Measurements from ENCODE around the gene HDAC7. TPM values are rescaled to one million over a fixed set of nuclear protein-coding genes. Genes with fewer than 3 reads are reported as not detected.

The HDAC7 gene
- total RNA-seq, 4 donors from 2014 or later, result 58.3 to 105 (median 82.5) TPM

DNA sequence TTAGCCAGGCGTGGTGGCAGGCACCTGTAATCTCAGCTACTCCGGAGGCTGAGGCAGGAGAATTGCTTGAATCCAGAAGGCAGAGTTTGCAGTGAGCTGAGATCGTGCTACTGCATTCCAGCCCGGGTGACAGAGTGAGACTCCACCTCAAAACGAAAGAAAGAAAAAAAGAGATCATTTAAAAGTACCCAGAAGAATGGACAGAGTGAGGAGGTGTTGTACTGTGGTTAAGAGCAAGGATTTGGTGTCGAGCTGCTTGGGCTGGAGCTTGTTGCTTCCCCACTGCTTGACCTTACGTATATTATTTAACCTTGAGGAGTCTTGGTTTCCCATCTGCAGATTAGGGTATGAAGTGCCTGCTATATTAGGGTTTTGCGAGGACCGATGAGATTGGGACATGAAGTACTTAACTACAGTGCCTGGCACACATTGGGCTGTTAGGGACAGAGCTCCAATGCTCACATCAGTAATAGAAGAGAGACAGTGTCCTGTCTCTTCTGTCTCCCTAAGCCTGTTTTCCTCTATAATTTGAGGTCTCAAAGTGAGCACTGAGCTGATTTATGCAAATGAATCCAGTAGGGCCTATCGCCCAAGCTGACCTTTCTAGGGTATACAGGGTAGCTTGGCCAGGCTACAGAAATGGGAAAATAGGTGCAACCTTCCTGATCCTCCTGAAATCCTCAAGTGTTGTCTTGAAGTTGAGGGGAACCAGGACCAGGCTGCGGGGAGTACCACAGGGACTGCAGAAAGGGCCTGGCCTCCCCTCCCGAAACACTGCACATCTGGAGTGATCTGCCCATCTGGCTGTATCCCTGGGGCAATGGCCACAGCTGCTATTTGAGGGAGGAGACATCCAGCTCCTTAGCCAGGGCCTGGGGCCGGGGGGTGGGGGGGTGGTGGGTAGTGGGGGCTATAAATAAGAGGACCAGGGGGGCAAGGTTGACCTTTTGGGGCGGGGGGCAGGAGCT, 8.6 kb upstream of the HDAC7 start:
- DNase-seq (ENCODE audit: extremely low spot score), result no peak
- peaks cover 65 to 72% (median 70%) of the 10 kb centered on the region in 4 donors for H3K4me1 ChIP-seq
- H3K27me3 ChIP-seq, result no peaks in the 10 kb centered on the region
- 55% methylated on average over 13 of the region's 14 CpGs for WGBS
- no peaks in the 10 kb centered on the region for H3K9me3 ChIP-seq
- peak overlapping the region; percentile 92 to 99 (median 98) for H3K27ac ChIP-seq (replicated peaks in 1 of 4)
- no peak for TF ChIP-seq EP300 (IDR thresholded peaks at IDR 0.05)
- no peak for TF ChIP-seq POLR2A (IDR thresholded peaks at IDR 0.05; ENCODE audit: low read depth)
- TF ChIP-seq POLR2AphosphoS5 (IDR thresholded peaks at IDR 0.05), result no peak
- TF ChIP-seq, protein P1, sequence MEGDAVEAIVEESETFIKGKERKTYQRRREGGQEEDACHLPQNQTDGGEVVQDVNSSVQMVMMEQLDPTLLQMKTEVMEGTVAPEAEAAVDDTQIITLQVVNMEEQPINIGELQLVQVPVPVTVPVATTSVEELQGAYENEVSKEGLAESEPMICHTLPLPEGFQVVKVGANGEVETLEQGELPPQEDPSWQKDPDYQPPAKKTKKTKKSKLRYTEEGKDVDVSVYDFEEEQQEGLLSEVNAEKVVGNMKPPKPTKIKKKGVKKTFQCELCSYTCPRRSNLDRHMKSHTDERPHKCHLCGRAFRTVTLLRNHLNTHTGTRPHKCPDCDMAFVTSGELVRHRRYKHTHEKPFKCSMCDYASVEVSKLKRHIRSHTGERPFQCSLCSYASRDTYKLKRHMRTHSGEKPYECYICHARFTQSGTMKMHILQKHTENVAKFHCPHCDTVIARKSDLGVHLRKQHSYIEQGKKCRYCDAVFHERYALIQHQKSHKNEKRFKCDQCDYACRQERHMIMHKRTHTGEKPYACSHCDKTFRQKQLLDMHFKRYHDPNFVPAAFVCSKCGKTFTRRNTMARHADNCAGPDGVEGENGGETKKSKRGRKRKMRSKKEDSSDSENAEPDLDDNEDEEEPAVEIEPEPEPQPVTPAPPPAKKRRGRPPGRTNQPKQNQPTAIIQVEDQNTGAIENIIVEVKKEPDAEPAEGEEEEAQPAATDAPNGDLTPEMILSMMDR (IDR thresholded peaks at IDR 0.05), result no peak
- intact Hi-C loops (cut with DNase I), result no loop called here
- no peaks in the 10 kb centered on the region for H3K36me3 ChIP-seq
- H3K4me3 ChIP-seq, result peak overlapping the region in 2 of 4 donors; percentile 12 to 24

DNA sequence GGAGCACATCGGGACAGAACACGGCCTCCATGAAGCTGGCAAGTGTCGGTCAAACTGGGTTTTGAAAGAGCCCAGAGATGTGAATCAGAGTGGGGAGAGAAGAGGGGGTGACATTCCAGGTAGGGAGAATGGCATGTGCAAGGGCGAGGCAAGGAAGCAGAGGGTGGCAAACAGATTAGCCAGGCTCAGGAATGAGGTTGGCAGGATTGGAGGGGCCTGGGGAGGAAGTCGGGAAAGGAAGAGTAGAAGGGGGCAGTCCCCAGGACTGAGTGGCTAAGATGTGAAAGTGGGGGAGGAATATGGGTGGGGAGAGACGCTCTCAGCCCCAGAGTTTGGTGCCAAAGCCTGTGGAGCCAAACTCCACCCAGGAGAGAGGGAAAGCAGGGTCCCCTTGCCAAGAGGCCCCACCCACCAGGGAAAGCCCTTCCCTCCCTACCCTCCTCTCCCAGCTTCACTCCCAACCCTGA, 5.5 kb upstream of the HDAC7 start:
- WGBS, result 53% methylated on average over 6 of the region's 6 CpGs
- peaks cover 92 to 99% (median 96%) of the 10 kb centered on the region in 4 donors for H3K4me1 ChIP-seq
- TF ChIP-seq POLR2AphosphoS5 (IDR thresholded peaks at IDR 0.05), result peak in 1 of 2 donors; percentile 63
- TF ChIP-seq POLR2A (IDR thresholded peaks at IDR 0.05; ENCODE audit: low read depth), result no peak
- no peak for DNase-seq (ENCODE audit: extremely low spot score)
- H3K9me3 ChIP-seq, result no peaks in the 10 kb centered on the region
- no peak overlapping the region for H3K4me3 ChIP-seq
- no peaks in the 10 kb centered on the region for H3K27me3 ChIP-seq
- H3K36me3 ChIP-seq, result no peaks in the 10 kb centered on the region
- peak overlapping the region; percentile 92 to 99 (median 98) for H3K27ac ChIP-seq (replicated peaks in 1 of 4)
- intact Hi-C loops (cut with DNase I), result no loop called here

DNA sequence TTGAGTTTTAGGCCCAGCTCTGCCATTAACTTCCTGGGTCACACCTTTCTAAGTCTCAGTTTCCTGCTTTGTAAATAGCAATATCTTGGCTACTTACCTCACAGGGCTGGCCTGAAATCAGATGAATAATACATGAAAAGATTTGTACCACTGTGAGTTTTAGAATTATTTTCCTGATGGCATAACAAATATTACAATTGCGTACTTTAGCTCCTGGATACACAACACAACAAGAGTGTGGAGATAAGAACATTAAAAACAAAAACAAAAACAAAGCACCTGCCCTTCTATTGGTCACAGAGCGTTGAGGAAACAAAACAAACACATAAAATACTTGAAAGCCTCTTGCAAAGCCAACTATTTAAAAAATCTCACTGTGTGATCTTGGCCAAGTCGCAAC, 4.9 kb upstream of the HDAC7 start:
- intact Hi-C loops (cut with DNase I), result no loop called here
- H3K9me3 ChIP-seq, result no peaks in the 10 kb centered on the region
- H3K27me3 ChIP-seq, result no peaks in the 10 kb centered on the region
- TF ChIP-seq, protein P1 (IDR thresholded peaks at IDR 0.05), result no peak
- TF ChIP-seq POLR2AphosphoS5 (IDR thresholded peaks at IDR 0.05) (no peak), EP300 (IDR thresholded peaks at IDR 0.05) (no peak), POLR2A (IDR thresholded peaks at IDR 0.05; ENCODE audit: low read depth) (no peak)
- WGBS, result 74% methylated on average over 3 of the region's 3 CpGs
- peaks cover 90 to 96% (median 93%) of the 10 kb centered on the region in 4 donors for H3K4me1 ChIP-seq
- no peak overlapping the region for H3K4me3 ChIP-seq
- no peak for DNase-seq (ENCODE audit: extremely low spot score)
- peak overlapping the region; percentile 92 to 99 (median 98) for H3K27ac ChIP-seq (replicated peaks in 1 of 4)
- no peaks in the 10 kb centered on the region for H3K36me3 ChIP-seq

DNA sequence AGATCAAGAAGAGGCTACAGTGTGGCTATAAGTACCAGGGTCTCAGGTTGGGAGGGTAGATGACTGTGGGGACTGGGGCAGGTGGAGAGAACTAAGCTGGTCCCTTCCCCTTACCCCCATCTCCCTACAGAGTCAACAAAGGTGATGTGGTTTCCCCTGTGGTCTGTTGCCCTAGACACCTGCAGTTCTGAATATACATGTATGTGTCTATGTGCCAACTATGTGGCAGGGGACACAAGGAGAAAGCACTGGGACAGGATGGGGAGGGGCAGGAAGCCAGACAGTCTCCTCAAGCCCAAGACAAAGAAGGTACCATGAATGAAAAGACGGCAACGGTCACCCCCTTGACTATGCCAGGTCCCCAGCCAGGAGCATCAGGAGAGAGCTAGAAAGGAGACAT, 4.5 kb upstream of the HDAC7 start:
- no peak for TF ChIP-seq EP300 (IDR thresholded peaks at IDR 0.05)
- TF ChIP-seq, protein P1 (IDR thresholded peaks at IDR 0.05), result no peak
- no peak for DNase-seq (ENCODE audit: extremely low spot score)
- intact Hi-C loops (cut with DNase I), result no loop called here
- no peaks in the 10 kb centered on the region for H3K9me3 ChIP-seq
- H3K27ac ChIP-seq (replicated peaks in 1 of 4), result peak overlapping the region; percentile 92 to 99 (median 98)
- H3K4me3 ChIP-seq, result no peak overlapping the region
- H3K36me3 ChIP-seq, result no peaks in the 10 kb centered on the region
- H3K27me3 ChIP-seq, result no peaks in the 10 kb centered on the region
- peaks cover 86 to 92% (median 88%) of the 10 kb centered on the region in 4 donors for H3K4me1 ChIP-seq
- WGBS, result 67% methylated on average over 2 of the region's 2 CpGs

DNA sequence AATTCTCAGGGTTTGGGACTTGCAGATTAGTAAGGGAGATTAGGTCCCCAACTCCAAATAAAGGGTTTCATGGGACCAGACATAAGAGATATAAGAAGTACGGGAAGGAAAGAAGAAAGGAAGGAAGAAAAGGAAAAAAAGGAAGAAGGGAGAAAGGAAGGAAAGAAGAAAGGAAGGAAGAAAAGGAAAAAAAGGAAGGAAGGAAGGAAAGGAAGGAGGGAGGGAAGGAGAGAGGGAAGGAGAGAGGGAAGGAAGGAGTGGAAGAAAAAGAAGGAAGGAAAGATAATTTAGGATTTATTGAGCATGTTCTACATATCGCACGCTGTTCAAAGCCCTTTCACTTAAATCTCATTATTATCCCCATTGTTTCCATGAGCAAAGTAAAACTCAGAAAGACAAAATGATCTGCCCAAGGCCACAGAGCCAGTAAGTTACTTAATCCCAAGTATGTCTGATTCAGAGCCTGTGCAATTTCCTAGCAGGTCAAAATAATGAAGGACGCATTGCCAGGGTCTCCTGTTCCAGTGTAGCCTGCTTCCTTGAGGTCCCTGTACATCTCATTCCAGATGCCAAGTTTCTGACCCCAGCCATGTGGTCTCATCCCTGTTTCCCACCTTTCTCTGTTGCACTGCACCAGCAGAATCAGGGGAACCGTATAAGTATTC, 3.9 kb upstream of the HDAC7 start:
- peak in 1 of 2 donors; percentile 22 for TF ChIP-seq POLR2AphosphoS5 (IDR thresholded peaks at IDR 0.05)
- TF ChIP-seq, protein P1 (IDR thresholded peaks at IDR 0.05), result no peak
- intact Hi-C loops (cut with DNase I), result no loop called here

More for the DNA sequence above, 3.9 kb upstream of the HDAC7 start:
- 88% methylated on average over 5 of the region's 5 CpGs for WGBS
- Histone ChIP-seq H3K4me1 (peaks cover 81 to 89% (median 84%) of the 10 kb centered on the region in 4 donors), H3K27me3 (no peaks in the 10 kb centered on the region), H3K27ac (replicated peaks in 1 of 4) (peak overlapping the region; percentile 92 to 99 (median 98)), H3K36me3 (no peaks in the 10 kb centered on the region), H3K9me3 (no peaks in the 10 kb centered on the region), H3K4me3 (no peak overlapping the region)
- DNase-seq (ENCODE audit: extremely low spot score), result no peak

Data from esophagus muscularis mucosa (tissue), 4 donors.